HepG2 (cell line): Measurements from ENCODE around the gene NOL4L. TPM values are rescaled to one million over a fixed set of nuclear protein-coding genes. Genes with fewer than 3 reads are reported as not detected.

Source experiments
- CCDC6 ChIP-seq: sonication (generic); formaldehyde crosslinking; IDR thresholded peaks from 2 replicates; pipeline ENCODE4 v1.8.1; 2022; ENCODE audit warnings: mild to moderate bottlenecking, missing genetic modification reagents, moderate library complexity
- CREM ChIP-seq, 2 experiments: sonication (generic) in 1 of 2; formaldehyde crosslinking in 1 of 2; IDR thresholded peaks; 2 replicates each; pipeline versions ENCODE4 v1.4.0 to v1.6.1; 2016 to 2020; ENCODE audit warnings: antibody characterized with exemption in 1 of 2, mild to moderate bottlenecking in 1 of 2, missing genetic modification reagents in 1 of 2
- HMG20A ChIP-seq: IDR thresholded peaks from 2 replicates; pipeline ENCODE4 v1.6.1; 2016; ENCODE audit warnings: borderline replicate concordance
- KAT7 ChIP-seq: IDR thresholded peaks from 2 replicates; pipeline ENCODE4 v1.6.1; 2018; ENCODE audit warnings: borderline replicate concordance, missing compliant biosample characterization
- KDM2A ChIP-seq: sonication (generic); formaldehyde crosslinking; IDR thresholded peaks from 2 replicates; pipeline ENCODE4 v1.4.0; 2020; ENCODE audit warnings: low read depth, missing genetic modification reagents, borderline replicate concordance
- MED8 ChIP-seq: sonication (generic); formaldehyde crosslinking; IDR thresholded peaks from 2 replicates; pipeline ENCODE4 v1.8.1; 2023; ENCODE audit warnings: mild to moderate bottlenecking, missing genetic modification reagents; ENCODE audit not compliant: insufficient replicate concordance
- MTF1 ChIP-seq: sonication (generic); formaldehyde crosslinking; IDR thresholded peaks from 2 replicates; pipeline ENCODE4 v1.5.0; 2020; ENCODE audit warnings: missing genetic modification reagents
- MXD4 ChIP-seq: IDR thresholded peaks from 2 replicates; pipeline ENCODE4 v1.6.1; 2016; ENCODE audit warnings: mild to moderate bottlenecking, missing biosample characterization, missing genetic modification reagents
- SIN3B ChIP-seq: fragments of 150-350 bp; IDR thresholded peaks from 2 replicates; pipeline ENCODE4 v1.6.1; 2014; ENCODE audit warnings: low read length
- SRY ChIP-seq: sonication (generic); formaldehyde crosslinking; IDR thresholded peaks from 2 replicates; pipeline ENCODE4 v1.8.0; 2022; ENCODE audit warnings: mild to moderate bottlenecking, missing genetic modification reagents
- TBX2 ChIP-seq: sonication (generic); formaldehyde crosslinking; IDR thresholded peaks from 2 replicates; pipeline ENCODE4 v1.5.0; 2020; ENCODE audit warnings: missing genetic modification reagents, mild to moderate bottlenecking, borderline replicate concordance
- ZBTB21 ChIP-seq: sonication (generic); formaldehyde crosslinking; IDR thresholded peaks from 2 replicates; pipeline ENCODE4 v1.4.0; 2020; ENCODE audit warnings: missing genetic modification reagents
- ZNF557 ChIP-seq: sonication (generic); formaldehyde crosslinking; IDR thresholded peaks from 2 replicates; pipeline ENCODE4 v1.4.0; 2020; ENCODE audit warnings: missing genetic modification reagents
- ZNF788 ChIP-seq: sonication (generic); formaldehyde crosslinking; IDR thresholded peaks from 2 replicates; pipeline ENCODE4 v1.5.0; 2020; ENCODE audit warnings: mild to moderate bottlenecking, missing genetic modification reagents, borderline replicate concordance
- polyA plus RNA-seq, 8 experiments: library from polyadenylated mRNA; depleted of rRNA in 3 of 8; stranded (reverse) in 7 of 8; unstranded in 1 of 8; fragments of >200 nt; fragmentation: Illumina TruSeq in 4 of 8; extraction: Trizol in 4 of 8; gene quantifications; 2 replicates each; pipeline versions ENCODE4 v1.2.1 to v1.2.3, GENCODE V29; 2011 to 2016; ENCODE audit warnings: low read depth in 4 of 8, missing spikeins in 1 of 8, mixed read lengths in 1 of 8; ENCODE audit not compliant: insufficient read depth in 1 of 8
- total RNA-seq, 5 experiments: library from RNA; depleted of rRNA; stranded (reverse); fragments of >200 nt; fragmentation: Illumina TruSeq; extraction: Trizol; gene quantifications; 2 replicates each; pipeline ENCODE4 v1.2.3, GENCODE V29; 2016; ENCODE audit warnings: low read depth in 1 of 5
- TF ChIP-seq, protein P1 (sequence below): sonication (generic); formaldehyde crosslinking; IDR thresholded peaks from 2 replicates; pipeline ENCODE4 v1.5.0; 2020; ENCODE audit warnings: missing genetic modification reagents
- TF ChIP-seq, protein P2 (sequence below): IDR thresholded peaks from 2 replicates; pipeline ENCODE4 v1.6.1; 2018; ENCODE audit warnings: missing genetic modification reagents
- TF ChIP-seq, protein P3 (sequence below): sonication (generic); formaldehyde crosslinking; IDR thresholded peaks from 2 replicates; pipeline ENCODE4 v1.5.0; 2020; ENCODE audit warnings: mild to moderate bottlenecking, missing genetic modification reagents
- TF ChIP-seq, protein P4 (sequence below): sonication (generic); formaldehyde crosslinking; IDR thresholded peaks from 2 replicates; pipeline ENCODE4 v1.4.0; 2020; ENCODE audit warnings: missing genetic modification reagents
- TF ChIP-seq, protein P5 (sequence below), 2 experiments: fragments of 450-650 bp in 1 of 2; sonication (generic) in 1 of 2; formaldehyde crosslinking; IDR thresholded peaks; 2 replicates each; pipeline versions ENCODE4 v1.5.0 to v1.8.0; 2020 to 2022; ENCODE audit warnings: mild to moderate bottlenecking in 1 of 2, missing genetic modification reagents in 1 of 2
- TF ChIP-seq, protein P6 (sequence below): sonication (generic); formaldehyde crosslinking; IDR thresholded peaks from 2 replicates; pipeline ENCODE4 v1.4.0; 2020; ENCODE audit warnings: mild to moderate bottlenecking, missing genetic modification reagents

Gene NOL4L
- total and polyA plus RNA-seq, 2 of the 13 experiments (the other 11 are each of a cell fraction or from before 2014, with no cell fraction given): 16.6 to 35.4 TPM

DNA sequence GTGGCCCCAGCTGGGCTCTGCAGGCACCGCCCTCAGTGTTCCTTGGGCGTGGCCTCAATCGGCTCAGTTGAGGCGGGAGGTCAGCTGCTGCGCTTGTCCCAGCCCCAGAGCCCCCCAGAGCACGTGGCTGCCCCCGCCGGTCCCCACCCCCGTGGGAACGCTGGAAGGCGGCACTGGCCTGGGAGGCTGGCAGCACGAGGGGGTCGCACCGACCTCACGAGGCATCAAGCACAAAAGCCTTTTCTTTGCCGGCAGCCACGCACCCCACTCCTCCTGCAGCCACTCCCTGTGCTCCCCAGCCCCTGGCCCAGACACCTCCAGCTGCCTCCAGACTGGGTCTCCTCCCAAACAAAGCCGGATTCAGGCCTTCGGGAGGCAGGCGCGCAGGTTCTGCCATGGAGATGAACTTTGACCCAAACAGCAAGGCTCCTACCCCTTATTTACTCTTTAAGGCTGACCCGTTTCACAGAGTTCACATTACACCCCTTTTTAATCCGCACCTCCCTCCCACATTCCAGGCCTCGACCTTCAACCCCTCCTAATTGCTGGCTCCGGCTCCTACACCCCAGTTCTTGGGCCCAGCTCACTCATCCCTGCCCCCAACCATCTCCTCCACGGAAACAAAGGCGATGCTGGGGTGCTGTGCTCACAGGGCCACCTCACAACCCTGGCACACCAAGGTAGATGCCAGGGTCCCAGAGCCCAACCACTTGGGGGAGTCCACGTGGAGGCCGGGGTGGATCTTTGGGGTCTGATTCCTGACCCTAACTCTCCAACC lies 111.7 kb downstream of the NOL4L start (continued):
- TF ChIP-seq, protein P1, sequence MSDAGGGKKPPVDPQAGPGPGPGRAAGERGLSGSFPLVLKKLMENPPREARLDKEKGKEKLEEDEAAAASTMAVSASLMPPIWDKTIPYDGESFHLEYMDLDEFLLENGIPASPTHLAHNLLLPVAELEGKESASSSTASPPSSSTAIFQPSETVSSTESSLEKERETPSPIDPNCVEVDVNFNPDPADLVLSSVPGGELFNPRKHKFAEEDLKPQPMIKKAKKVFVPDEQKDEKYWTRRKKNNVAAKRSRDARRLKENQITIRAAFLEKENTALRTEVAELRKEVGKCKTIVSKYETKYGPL (CRISPR knock-in tag): no peak
- peak; percentile 95 for TF ChIP-seq ZNF788 (CRISPR knock-in tag)
- TF ChIP-seq CCDC6 (CRISPR knock-in tag): peak; percentile 79
- 0 out of 2 replicates have a peak, but pooled peaks have one; percentile 15 for TF ChIP-seq ZBTB21 (CRISPR knock-in tag)
- TF ChIP-seq, protein P2, sequence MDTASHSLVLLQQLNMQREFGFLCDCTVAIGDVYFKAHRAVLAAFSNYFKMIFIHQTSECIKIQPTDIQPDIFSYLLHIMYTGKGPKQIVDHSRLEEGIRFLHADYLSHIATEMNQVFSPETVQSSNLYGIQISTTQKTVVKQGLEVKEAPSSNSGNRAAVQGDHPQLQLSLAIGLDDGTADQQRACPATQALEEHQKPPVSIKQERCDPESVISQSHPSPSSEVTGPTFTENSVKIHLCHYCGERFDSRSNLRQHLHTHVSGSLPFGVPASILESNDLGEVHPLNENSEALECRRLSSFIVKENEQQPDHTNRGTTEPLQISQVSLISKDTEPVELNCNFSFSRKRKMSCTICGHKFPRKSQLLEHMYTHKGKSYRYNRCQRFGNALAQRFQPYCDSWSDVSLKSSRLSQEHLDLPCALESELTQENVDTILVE (CRISPR knock-in tag): peak; percentile 72; the same call in 1 of the 2 replicates
- TF ChIP-seq SRY (CRISPR knock-in tag): peak; percentile 67; the same call in 1 of the 2 replicates
- peak; percentile 85 for TF ChIP-seq CREM (IDR thresholded peaks at IDR 0.05)
- TF ChIP-seq CREM (CRISPR knock-in tag; IDR thresholded peaks at IDR 0.05): no peak
- TF ChIP-seq MTF1: no peak
- no peak for TF ChIP-seq ZNF557 (CRISPR knock-in tag)
- TF ChIP-seq, protein P3, sequence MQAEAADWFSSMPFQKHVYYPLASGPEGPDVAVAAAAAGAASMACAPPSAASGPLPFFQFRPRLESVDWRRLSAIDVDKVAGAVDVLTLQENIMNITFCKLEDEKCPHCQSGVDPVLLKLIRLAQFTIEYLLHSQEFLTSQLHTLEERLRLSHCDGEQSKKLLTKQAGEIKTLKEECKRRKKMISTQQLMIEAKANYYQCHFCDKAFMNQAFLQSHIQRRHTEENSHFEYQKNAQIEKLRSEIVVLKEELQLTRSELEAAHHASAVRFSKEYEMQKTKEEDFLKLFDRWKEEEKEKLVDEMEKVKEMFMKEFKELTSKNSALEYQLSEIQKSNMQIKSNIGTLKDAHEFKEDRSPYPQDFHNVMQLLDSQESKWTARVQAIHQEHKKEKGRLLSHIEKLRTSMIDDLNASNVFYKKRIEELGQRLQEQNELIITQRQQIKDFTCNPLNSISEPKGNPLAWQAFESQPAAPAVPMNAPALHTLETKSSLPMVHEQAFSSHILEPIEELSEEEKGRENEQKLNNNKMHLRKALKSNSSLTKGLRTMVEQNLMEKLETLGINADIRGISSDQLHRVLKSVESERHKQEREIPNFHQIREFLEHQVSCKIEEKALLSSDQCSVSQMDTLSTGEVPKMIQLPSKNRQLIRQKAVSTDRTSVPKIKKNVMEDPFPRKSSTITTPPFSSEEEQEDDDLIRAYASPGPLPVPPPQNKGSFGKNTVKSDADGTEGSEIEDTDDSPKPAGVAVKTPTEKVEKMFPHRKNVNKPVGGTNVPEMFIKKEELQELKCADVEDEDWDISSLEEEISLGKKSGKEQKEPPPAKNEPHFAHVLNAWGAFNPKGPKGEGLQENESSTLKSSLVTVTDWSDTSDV: peak; percentile 81; the same call in 1 of the 2 replicates
- peak; percentile 46; the same call in 1 of the 2 replicates for TF ChIP-seq HMG20A (CRISPR knock-in tag)
- no peak for TF ChIP-seq SIN3B
- no peak for TF ChIP-seq MED8 (CRISPR knock-in tag)
- TF ChIP-seq, protein P4, sequence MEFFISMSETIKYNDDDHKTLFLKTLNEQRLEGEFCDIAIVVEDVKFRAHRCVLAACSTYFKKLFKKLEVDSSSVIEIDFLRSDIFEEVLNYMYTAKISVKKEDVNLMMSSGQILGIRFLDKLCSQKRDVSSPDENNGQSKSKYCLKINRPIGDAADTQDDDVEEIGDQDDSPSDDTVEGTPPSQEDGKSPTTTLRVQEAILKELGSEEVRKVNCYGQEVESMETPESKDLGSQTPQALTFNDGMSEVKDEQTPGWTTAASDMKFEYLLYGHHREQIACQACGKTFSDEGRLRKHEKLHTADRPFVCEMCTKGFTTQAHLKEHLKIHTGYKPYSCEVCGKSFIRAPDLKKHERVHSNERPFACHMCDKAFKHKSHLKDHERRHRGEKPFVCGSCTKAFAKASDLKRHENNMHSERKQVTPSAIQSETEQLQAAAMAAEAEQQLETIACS (CRISPR knock-in tag): no peak
- TF ChIP-seq TBX2 (CRISPR knock-in tag): peak; percentile 99
- TF ChIP-seq, protein P5, sequence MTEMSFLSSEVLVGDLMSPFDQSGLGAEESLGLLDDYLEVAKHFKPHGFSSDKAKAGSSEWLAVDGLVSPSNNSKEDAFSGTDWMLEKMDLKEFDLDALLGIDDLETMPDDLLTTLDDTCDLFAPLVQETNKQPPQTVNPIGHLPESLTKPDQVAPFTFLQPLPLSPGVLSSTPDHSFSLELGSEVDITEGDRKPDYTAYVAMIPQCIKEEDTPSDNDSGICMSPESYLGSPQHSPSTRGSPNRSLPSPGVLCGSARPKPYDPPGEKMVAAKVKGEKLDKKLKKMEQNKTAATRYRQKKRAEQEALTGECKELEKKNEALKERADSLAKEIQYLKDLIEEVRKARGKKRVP (CRISPR knock-in tag; IDR thresholded peaks at IDR 0.05): no peak
- peak; percentile 48; the same call in 1 of the 2 replicates for TF ChIP-seq KAT7 (CRISPR knock-in tag)
- TF ChIP-seq, protein P6, sequence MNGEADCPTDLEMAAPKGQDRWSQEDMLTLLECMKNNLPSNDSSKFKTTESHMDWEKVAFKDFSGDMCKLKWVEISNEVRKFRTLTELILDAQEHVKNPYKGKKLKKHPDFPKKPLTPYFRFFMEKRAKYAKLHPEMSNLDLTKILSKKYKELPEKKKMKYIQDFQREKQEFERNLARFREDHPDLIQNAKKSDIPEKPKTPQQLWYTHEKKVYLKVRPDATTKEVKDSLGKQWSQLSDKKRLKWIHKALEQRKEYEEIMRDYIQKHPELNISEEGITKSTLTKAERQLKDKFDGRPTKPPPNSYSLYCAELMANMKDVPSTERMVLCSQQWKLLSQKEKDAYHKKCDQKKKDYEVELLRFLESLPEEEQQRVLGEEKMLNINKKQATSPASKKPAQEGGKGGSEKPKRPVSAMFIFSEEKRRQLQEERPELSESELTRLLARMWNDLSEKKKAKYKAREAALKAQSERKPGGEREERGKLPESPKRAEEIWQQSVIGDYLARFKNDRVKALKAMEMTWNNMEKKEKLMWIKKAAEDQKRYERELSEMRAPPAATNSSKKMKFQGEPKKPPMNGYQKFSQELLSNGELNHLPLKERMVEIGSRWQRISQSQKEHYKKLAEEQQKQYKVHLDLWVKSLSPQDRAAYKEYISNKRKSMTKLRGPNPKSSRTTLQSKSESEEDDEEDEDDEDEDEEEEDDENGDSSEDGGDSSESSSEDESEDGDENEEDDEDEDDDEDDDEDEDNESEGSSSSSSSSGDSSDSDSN (CRISPR knock-in tag): peak; percentile 75
- TF ChIP-seq KDM2A: 0 out of 2 replicates have a peak, but pooled peaks have one; percentile 32
- TF ChIP-seq MXD4 (CRISPR knock-in tag): no peak
